Lower leg skin (tissue), 3 donors: ENCODE data around the gene HMCN2.

ENCODE experiments used
- CTCF ChIP-seq, 3 donors: fragments of 450-650 bp; IDR thresholded peaks; one replicate each; pipeline ENCODE4 v1.5.1; 2016; ENCODE audit warnings: antibody characterized with exemption in 3 of 3, mild to moderate bottlenecking in 3 of 3, moderate library complexity in 2 of 3
- POLR2A ChIP-seq, 2 donors: fragments of 450-650 bp; IDR thresholded peaks; one replicate each; pipeline ENCODE4 v1.6.1; 2016 to 2017; ENCODE audit warnings: antibody characterized with exemption in 2 of 2, mild to moderate bottlenecking in 1 of 2, moderate library complexity in 1 of 2

GRCh38 chr9:130452835-130453234, 187.3 kb downstream of the HMCN2 start:
- no peak for TF ChIP-seq CTCF (IDR thresholded peaks at IDR 0.05)
- TF ChIP-seq POLR2A (IDR thresholded peaks at IDR 0.05) = no peak
